Effector memory CD8-positive, alpha-beta T cell (primary cell): ENCODE data around the gene MFAP3L.
"Not testable (repeated sequence)": the region's sequence is repeated elsewhere in the genome, so short reads cannot be mapped to it uniquely, and the experiment has no call there.

Experiments used
- ATAC-seq: fragments of 150-1000 bp; cut with Tn5 transposase; replicated peaks from 2 replicates; pipeline ENCODE4 v1.10.0; 2021; ENCODE audit warnings: mild to moderate bottlenecking, moderate library complexity
- DNase-seq, 3 experiments: peaks; one replicate each; pipeline ENCODE4 v3.0.0; 2021
- H3K27ac Mint-ChIP-seq, 2 donors: one replicate each; pipeline ENCODE4 v1.8.0; 2022; ENCODE audit warnings: mild to moderate bottlenecking in 2 of 2, mixed read lengths in 2 of 2, moderate library complexity in 2 of 2
- H3K27me3 Mint-ChIP-seq, 2 donors: one replicate each; pipeline ENCODE4 v1.8.0; 2022; ENCODE audit warnings: mixed read lengths in 2 of 2
- H3K36me3 Mint-ChIP-seq: one replicate; pipeline ENCODE4 v1.8.0; 2022; ENCODE audit warnings: mild to moderate bottlenecking, moderate library complexity, mixed read lengths; ENCODE audit not compliant: insufficient read depth
- H3K4me1 Mint-ChIP-seq, 2 donors: one replicate each; pipeline ENCODE4 v1.8.0; 2022; ENCODE audit warnings: low read depth in 2 of 2, mixed read lengths in 2 of 2
- H3K4me3 Mint-ChIP-seq, 2 donors: one replicate each; pipeline ENCODE4 v1.8.0; 2022; ENCODE audit warnings: mild to moderate bottlenecking in 2 of 2, mixed read lengths in 2 of 2, moderate library complexity in 2 of 2
- H3K9me3 Mint-ChIP-seq, 2 donors: one replicate each; pipeline ENCODE4 v1.8.0; 2022; ENCODE audit warnings: mixed read lengths in 2 of 2

The MFAP3L gene

GRCh38 chr4:169968999-169969398 is 57.2 kb downstream of the MFAP3L start:
- no peak overlapping the region for H3K27ac Mint-ChIP-seq
- no peaks in the 10 kb centered on the region for H3K36me3 Mint-ChIP-seq
- H3K27me3 Mint-ChIP-seq = peaks cover 5 to 12% of the 10 kb centered on the region in 2 donors
- H3K4me3 Mint-ChIP-seq = no peak overlapping the region
- no peaks in the 10 kb centered on the region for H3K9me3 Mint-ChIP-seq
- no peak for DNase-seq
- no peak for ATAC-seq
- no peaks in the 10 kb centered on the region for H3K4me1 Mint-ChIP-seq

- ATAC-seq (no peak), DNase-seq (no peak)
- Mint-ChIP-seq H3K4me1 (no peaks in the 10 kb centered on the region), H3K27ac (no peak overlapping the region), H3K9me3 (no peaks in the 10 kb centered on the region), H3K4me3 (no peak overlapping the region), H3K36me3 (no peaks in the 10 kb centered on the region), H3K27me3 (peaks cover 10 to 18% of the 10 kb centered on the region in 2 donors)
These were observed 62.2 kb downstream of the MFAP3L start for GRCh38 chr4:169963998-169964397.

DNA sequence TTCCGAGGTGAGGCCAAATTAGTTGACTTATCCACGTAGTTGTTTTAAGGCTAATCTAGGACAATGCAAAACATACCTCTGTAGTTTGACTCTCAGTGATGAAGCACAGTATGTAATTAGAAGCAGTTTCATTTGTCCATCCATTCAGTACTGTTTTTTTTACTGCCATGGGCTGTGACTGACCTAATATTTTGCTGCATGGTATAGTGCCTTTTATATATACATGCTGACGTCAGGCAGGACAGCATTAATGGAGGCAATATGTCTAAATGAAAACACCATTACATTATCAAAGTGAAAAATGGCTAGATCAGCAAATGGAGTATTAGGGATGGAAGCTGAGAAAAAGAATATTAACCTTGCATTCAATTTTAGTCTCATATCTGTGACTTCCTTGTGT is 66.9 kb downstream of the MFAP3L start:
- ATAC-seq (no peak), DNase-seq (no peak)
- Mint-ChIP-seq H3K36me3 (no peaks in the 10 kb centered on the region), H3K27ac (no peak overlapping the region), H3K9me3 (no peaks in the 10 kb centered on the region), H3K4me1 (no peaks in the 10 kb centered on the region), H3K27me3 (peaks cover 30 to 38% of the 10 kb centered on the region in 2 donors), H3K4me3 (no peak overlapping the region)

DNA sequence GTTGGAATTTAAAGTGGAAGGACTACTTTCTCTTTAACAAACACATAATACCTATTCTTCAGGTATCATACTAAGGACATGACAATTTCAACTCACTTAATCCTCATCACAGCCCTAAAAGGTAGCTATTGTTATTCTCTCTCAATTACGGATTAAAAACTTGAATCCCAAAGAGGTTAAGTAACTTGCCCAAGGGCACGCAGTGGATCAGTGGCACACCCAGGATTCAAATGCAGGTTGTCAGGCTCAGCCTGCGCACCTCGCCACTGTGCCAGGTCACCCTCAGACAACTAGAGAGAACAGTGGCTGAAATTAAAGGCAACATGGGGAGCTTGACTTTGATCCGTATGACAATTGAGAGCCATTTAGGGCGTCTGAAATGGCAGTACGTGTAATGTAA is 67.6 kb downstream of the MFAP3L start:
- Mint-ChIP-seq H3K4me1 (no peaks in the 10 kb centered on the region), H3K27me3 (peaks cover 30 to 38% of the 10 kb centered on the region in 2 donors), H3K9me3 (no peaks in the 10 kb centered on the region), H3K4me3 (no peak overlapping the region), H3K36me3 (no peaks in the 10 kb centered on the region), H3K27ac (no peak overlapping the region)
- DNase-seq (no peak), ATAC-seq (no peak)

- H3K9me3 Mint-ChIP-seq = no peaks in the 10 kb centered on the region
- H3K27ac Mint-ChIP-seq = no peak overlapping the region
- no peaks in the 10 kb centered on the region for H3K4me1 Mint-ChIP-seq
- H3K27me3 Mint-ChIP-seq = peaks cover 34 to 38% of the 10 kb centered on the region in 2 donors
- no peaks in the 10 kb centered on the region for H3K36me3 Mint-ChIP-seq
- ATAC-seq = no peak
- DNase-seq = no peak
- no peak overlapping the region for H3K4me3 Mint-ChIP-seq
These were observed 68.4 kb downstream of the MFAP3L start for GRCh38 chr4:169957785-169958184.

GRCh38 chr4:169956091-169956843 is 69.9 kb downstream of the MFAP3L start:
- Mint-ChIP-seq H3K9me3 (no peaks in the 10 kb centered on the region), H3K4me3 (no peak overlapping the region), H3K36me3 (no peaks in the 10 kb centered on the region), H3K4me1 (no peaks in the 10 kb centered on the region), H3K27ac (no peak overlapping the region), H3K27me3 (peaks cover 36 to 38% of the 10 kb centered on the region in 2 donors)
- ATAC-seq (no peak), DNase-seq (no peak)

GRCh38 chr4:169955521-169955920 is 70.7 kb downstream of the MFAP3L start:
- no peaks in the 10 kb centered on the region for H3K9me3 Mint-ChIP-seq
- H3K36me3 Mint-ChIP-seq = no peaks in the 10 kb centered on the region
- H3K4me3 Mint-ChIP-seq = no peak overlapping the region
- no peaks in the 10 kb centered on the region for H3K4me1 Mint-ChIP-seq
- H3K27ac Mint-ChIP-seq = no peak overlapping the region
- ATAC-seq (no peak), DNase-seq (no peak)
- H3K27me3 Mint-ChIP-seq = peaks cover 36 to 38% of the 10 kb centered on the region in 2 donors

DNA sequence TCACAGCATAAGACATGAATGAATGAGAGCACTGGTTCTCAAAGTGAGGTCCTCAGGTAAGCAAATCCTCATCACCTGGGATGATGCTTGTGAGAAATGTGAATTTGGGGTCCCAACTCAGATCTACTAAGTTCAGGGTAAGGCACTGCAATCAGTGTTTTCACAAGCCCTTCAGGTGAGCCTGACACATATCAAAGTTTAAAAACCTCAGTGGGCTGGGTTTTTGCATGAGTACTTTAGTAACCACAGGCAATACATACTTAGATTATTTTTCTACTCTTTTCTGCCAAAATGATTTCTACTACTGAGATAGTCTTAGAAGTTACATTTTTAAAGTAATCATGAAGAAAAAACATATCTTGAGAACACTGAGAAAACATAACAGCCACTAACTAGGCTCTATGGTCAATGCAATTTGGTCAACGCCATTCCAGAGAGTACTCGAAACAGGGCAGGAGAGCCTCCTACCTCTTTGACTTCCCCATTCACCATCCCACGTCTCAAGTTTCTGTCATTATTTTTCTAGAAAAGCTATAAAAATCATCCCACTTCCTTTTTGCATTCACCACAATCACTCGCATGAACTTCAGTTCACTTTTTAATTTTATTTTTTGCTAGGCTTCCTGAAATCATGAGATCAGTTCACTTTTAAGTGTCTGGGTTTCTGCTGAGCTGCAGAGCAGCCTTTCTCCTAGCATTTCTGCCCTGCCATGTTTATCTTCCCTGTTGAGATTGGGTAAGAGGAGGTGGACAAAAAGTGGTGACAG is 73.8 kb downstream of the MFAP3L start:
- no peak for ATAC-seq

GRCh38 chr4:169948271-169948670 is 77.9 kb downstream of the MFAP3L start:
- Mint-ChIP-seq H3K4me3 (no peak overlapping the region), H3K27ac (no peak overlapping the region), H3K9me3 (no peaks in the 10 kb centered on the region), H3K27me3 (peaks cover 0 to 16% of the 10 kb centered on the region in 2 donors), H3K36me3 (no peaks in the 10 kb centered on the region), H3K4me1 (no peaks in the 10 kb centered on the region)
- ATAC-seq = no peak
- no peak for DNase-seq

More for the DNA sequence above, 73.8 kb downstream of the MFAP3L start:
- no peak for DNase-seq
- H3K27ac Mint-ChIP-seq = no peak overlapping the region
- peaks cover 13 to 28% of the 10 kb centered on the region in 2 donors for H3K27me3 Mint-ChIP-seq
- H3K4me1 Mint-ChIP-seq = no peaks in the 10 kb centered on the region
- H3K36me3 Mint-ChIP-seq = no peaks in the 10 kb centered on the region
- H3K9me3 Mint-ChIP-seq = no peaks in the 10 kb centered on the region
- H3K4me3 Mint-ChIP-seq = no peak overlapping the region

DNA sequence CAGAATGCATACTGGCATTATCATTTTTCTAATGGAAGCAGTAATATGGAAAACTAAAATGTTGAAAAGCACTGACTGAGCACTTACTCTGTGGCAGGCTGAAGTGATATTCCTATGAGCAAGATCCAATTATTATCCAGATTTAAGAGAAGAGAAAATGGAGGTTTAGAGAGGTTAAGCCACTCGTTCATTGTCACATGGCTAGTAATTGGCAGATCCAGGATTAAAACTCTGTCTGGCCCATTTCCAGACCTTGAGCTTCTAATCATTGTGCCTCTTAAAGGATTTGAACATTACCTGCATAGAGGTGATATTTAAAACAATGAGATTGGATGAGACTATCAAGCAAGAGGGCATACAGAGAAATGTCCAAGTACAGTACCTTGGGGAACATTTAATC is 80.6 kb downstream of the MFAP3L start:
- H3K36me3 Mint-ChIP-seq = no peaks in the 10 kb centered on the region
- H3K27me3 Mint-ChIP-seq = peaks cover 17 to 21% of the 10 kb centered on the region in 2 donors
- no peak for ATAC-seq

DNA sequence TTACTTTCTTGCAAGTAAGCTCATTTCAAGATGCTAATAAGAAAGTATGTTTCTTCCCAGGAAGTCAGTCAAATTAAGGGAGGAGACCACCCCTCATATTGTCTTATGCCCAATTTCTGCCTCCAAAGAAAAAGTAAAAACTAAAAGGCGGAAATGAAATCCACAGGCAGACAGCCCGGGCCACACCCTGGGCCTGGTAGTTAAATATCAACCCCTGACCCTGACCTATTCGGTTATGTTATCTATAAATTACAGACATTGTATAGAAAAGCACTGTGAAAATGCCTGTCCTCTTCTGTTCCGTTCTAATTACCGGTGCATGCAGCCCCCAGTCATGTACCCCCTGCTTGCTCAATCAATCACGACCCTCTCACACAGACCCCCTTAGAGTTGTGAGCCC is 82.6 kb downstream of the MFAP3L start:
- not testable (repeated sequence) for H3K9me3 Mint-ChIP-seq, H3K4me3 Mint-ChIP-seq, H3K36me3 Mint-ChIP-seq, H3K27ac Mint-ChIP-seq, DNase-seq, H3K4me1 Mint-ChIP-seq, ATAC-seq
- H3K27me3 Mint-ChIP-seq = peaks cover 7 to 29% of the 10 kb centered on the region in 2 donors

More for the DNA sequence above, 80.6 kb downstream of the MFAP3L start:
- no peak overlapping the region for H3K4me3 Mint-ChIP-seq
- H3K27ac Mint-ChIP-seq = no peak overlapping the region
- no peaks in the 10 kb centered on the region for H3K4me1 Mint-ChIP-seq
- DNase-seq = no peak
- no peaks in the 10 kb centered on the region for H3K9me3 Mint-ChIP-seq

DNA sequence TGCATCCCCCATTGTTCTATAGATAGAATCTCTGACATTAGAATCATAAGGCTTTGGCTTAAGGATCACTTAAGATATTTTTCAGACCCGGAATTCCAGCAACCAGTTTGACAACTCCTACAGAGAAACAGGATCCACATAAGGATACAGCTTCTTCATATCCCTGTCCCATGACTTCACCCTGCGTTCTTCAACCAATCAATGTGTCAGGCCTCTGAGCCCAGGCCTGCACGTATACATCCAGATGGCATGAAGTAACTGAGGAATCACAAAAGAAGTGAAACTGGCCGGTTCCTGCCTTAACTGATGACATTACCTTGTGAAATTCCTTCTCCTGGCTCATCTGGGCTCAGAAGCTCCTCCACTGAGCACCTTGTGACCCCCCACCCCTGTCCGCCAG is 85.1 kb downstream of the MFAP3L start:
- DNase-seq (no peak), ATAC-seq (no peak)
- Mint-ChIP-seq H3K36me3 (no peaks in the 10 kb centered on the region), H3K4me3 (no peak overlapping the region), H3K4me1 (peaks cover 0 to 3% of the 10 kb centered on the region in 2 donors), H3K27ac (no peak overlapping the region), H3K27me3 (peaks cover 7 to 29% of the 10 kb centered on the region in 2 donors), H3K9me3 (no peaks in the 10 kb centered on the region)

- Mint-ChIP-seq H3K4me1 (peaks cover 0 to 3% of the 10 kb centered on the region in 2 donors), H3K36me3 (no peaks in the 10 kb centered on the region), H3K9me3 (no peaks in the 10 kb centered on the region), H3K27ac (no peak overlapping the region), H3K27me3 (peaks cover 7 to 29% of the 10 kb centered on the region in 2 donors), H3K4me3 (no peak overlapping the region)
- DNase-seq (no peak), ATAC-seq (no peak)
These were observed 85.7 kb downstream of the MFAP3L start for GRCh38 chr4:169940460-169940859.
